Uterus (tissue), 4 donors: ENCODE measurements around the gene ACTA2. TPM values are rescaled to one million over a fixed set of nuclear protein-coding genes. Genes with fewer than 3 reads are reported as not detected.

ENCODE experiments used
- DNase-seq, 2 donors: peaks; one replicate each; pipeline ENCODE4 v3.0.0-alpha.2; 2019 to 2020
- H3K27ac ChIP-seq, 2 donors: fragments of 200-600 bp; sonication (generic); 1 replicate in 1 of 2; 2 replicates in 1 of 2; pipeline ENCODE4 v1.5.1; 2016 to 2018
- H3K27me3 ChIP-seq, 2 donors: fragments of 200-600 bp; sonication (generic); one replicate each; pipeline ENCODE4 v1.5.1; 2018 to 2019; ENCODE audit warnings: control low read depth in 1 of 2
- H3K36me3 ChIP-seq, 2 donors: fragments of 200-600 bp; sonication (generic); one replicate each; pipeline ENCODE4 v1.5.1; 2019; ENCODE audit warnings: control low read depth in 1 of 2
- H3K4me1 ChIP-seq, 2 donors: fragments of 200-600 bp; sonication (generic); one replicate each; pipeline ENCODE4 v1.5.1; 2018 to 2019; ENCODE audit warnings: control low read depth in 1 of 2
- H3K4me3 ChIP-seq, 2 donors: fragments of 200-600 bp; sonication (generic); 1 replicate in 1 of 2; 2 replicates in 1 of 2; pipeline ENCODE4 v1.5.1; 2018 to 2019; ENCODE audit warnings: mild to moderate bottlenecking in 1 of 2
- H3K9me3 ChIP-seq, 2 donors: fragments of 200-600 bp; sonication (generic); one replicate each; pipeline ENCODE4 v1.5.1; 2019; ENCODE audit warnings: control low read depth in 1 of 2
- POLR2A ChIP-seq, 2 donors: fragments of 450-650 bp; IDR thresholded peaks; one replicate each; pipeline ENCODE4 v1.6.1; 2016; ENCODE audit warnings: antibody characterized with exemption in 2 of 2, mild to moderate bottlenecking in 1 of 2, moderate library complexity in 1 of 2
- intact Hi-C: fragments of 100-400 bp; cut with DNase I; formaldehyde crosslinking; loops from one replicate; pipeline ENCODE4 v1.15.1; 2023; ENCODE audit warnings: low total_unique reads
- total RNA-seq, 4 donors: library from RNA; depleted of rRNA in 3 of 4; stranded (reverse); fragments of >200 nt in 3 of 4; gene quantifications; one replicate each; pipeline versions ENCODE4 v1.1.0 to v1.2.4, GENCODE V29; 2014 to 2023
- TF ChIP-seq, protein P1 (sequence below), 4 experiments: fragments of 200-600 bp in 2 of 4; fragments of 450-650 bp in 2 of 4; sonication (generic) in 2 of 4; IDR thresholded peaks; one replicate each; pipeline ENCODE4 v1.5.1; 2016 to 2019; ENCODE audit warnings: antibody characterized with exemption in 4 of 4, mild to moderate bottlenecking in 2 of 4, moderate library complexity in 1 of 4
- donor health status: DM: yes; HTN: yes; CAD: no.

Gene ACTA2
- total RNA-seq, 4 donors from 2014 or later, result 2,685 to 5,347 (median 3,837) TPM

DNA sequence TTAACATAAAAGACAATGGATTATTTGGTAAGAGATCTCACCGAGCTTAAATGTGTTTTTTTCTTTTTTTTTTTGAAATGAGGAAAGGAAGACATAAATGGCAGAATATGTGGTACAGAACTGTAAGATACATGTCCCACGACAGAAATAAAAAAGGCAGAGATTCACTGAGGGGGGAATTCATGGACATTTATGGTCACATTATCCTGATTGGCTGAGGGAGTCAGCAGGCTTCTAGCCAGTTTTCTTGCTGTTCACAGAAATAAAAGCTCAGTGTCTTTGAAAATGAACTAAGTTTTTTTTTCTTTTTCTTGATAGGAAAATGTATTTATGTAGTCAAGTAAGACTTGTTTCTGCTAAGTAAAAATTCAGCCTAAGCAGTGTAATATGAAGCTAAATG lies 29.8 kb upstream of the ACTA2 start:
- DNase-seq, result peak; percentile 39 to 77
- Histone ChIP-seq H3K27me3 (no peaks in the 10 kb centered on the region), H3K27ac (peak overlapping the region; percentile 83 to 99), H3K36me3 (no peaks in the 10 kb centered on the region), H3K9me3 (no peaks in the 10 kb centered on the region), H3K4me3 (peak overlapping the region in 1 of 2 donors; percentile 6), H3K4me1 (peaks cover 16 to 33% of the 10 kb centered on the region in 2 donors)
- intact Hi-C loops, result no loop called here
- TF ChIP-seq POLR2A (IDR thresholded peaks at IDR 0.05), result peak in 1 of 2 donors; percentile 66
- TF ChIP-seq, protein P1, sequence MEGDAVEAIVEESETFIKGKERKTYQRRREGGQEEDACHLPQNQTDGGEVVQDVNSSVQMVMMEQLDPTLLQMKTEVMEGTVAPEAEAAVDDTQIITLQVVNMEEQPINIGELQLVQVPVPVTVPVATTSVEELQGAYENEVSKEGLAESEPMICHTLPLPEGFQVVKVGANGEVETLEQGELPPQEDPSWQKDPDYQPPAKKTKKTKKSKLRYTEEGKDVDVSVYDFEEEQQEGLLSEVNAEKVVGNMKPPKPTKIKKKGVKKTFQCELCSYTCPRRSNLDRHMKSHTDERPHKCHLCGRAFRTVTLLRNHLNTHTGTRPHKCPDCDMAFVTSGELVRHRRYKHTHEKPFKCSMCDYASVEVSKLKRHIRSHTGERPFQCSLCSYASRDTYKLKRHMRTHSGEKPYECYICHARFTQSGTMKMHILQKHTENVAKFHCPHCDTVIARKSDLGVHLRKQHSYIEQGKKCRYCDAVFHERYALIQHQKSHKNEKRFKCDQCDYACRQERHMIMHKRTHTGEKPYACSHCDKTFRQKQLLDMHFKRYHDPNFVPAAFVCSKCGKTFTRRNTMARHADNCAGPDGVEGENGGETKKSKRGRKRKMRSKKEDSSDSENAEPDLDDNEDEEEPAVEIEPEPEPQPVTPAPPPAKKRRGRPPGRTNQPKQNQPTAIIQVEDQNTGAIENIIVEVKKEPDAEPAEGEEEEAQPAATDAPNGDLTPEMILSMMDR (IDR thresholded peaks at IDR 0.05), result no peak

DNA sequence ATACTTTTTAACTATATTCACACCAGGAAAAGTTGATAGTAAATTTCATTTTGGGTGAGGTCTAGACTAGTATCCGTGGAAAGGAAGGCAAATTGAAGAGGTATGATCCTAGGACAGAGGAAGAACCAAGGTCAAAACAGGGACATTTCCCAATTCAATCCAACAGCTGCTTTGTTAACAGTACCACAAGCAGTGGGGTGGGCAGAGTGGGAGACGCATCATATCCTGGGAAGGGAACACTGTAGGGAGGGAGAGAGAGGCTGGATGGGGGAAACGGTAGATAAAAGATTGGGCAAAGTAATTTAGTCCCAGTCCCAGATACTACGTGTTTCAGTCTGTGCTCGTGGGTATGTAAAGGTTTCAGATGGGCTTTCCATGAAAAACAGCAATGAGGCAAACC lies 28.9 kb upstream of the ACTA2 start:
- no peak for DNase-seq
- intact Hi-C loops, result no loop called here
- Histone ChIP-seq H3K4me3 (no peak overlapping the region), H3K4me1 (peaks cover 16 to 33% of the 10 kb centered on the region in 2 donors), H3K27me3 (no peaks in the 10 kb centered on the region), H3K9me3 (no peaks in the 10 kb centered on the region), H3K36me3 (no peaks in the 10 kb centered on the region), H3K27ac (peak overlapping the region; percentile 83 to 99)
- TF ChIP-seq, protein P1 (IDR thresholded peaks at IDR 0.05), result no peak
- no peak for TF ChIP-seq POLR2A (IDR thresholded peaks at IDR 0.05)

DNA sequence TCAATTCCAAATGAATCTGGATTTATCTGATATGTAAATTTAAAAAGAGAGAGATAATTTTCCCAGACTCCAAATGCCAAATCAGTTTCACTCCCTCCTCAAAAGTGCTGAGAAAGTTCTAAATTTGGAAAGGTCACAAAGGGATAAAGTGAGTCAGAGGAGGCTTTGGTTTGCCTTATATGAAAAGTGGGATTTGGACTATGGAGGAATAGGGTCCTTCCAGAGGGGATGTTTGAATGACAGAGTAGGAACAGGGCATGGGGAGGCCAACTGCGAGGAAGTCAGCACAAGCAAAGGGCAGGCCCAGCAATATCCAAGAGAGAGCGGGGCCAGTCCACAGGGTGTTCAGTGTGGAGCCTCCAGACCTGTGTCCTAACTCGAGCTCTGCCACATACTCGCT lies 28.2 kb upstream of the ACTA2 start:
- intact Hi-C loops, result no loop called here
- Histone ChIP-seq H3K4me3 (no peak overlapping the region), H3K36me3 (no peaks in the 10 kb centered on the region), H3K9me3 (no peaks in the 10 kb centered on the region), H3K27ac (peak overlapping the region; percentile 83 to 99), H3K4me1 (peaks cover 16 to 33% of the 10 kb centered on the region in 2 donors), H3K27me3 (no peaks in the 10 kb centered on the region)
- DNase-seq, result no peak
- TF ChIP-seq, protein P1 (IDR thresholded peaks at IDR 0.05), result no peak

DNA sequence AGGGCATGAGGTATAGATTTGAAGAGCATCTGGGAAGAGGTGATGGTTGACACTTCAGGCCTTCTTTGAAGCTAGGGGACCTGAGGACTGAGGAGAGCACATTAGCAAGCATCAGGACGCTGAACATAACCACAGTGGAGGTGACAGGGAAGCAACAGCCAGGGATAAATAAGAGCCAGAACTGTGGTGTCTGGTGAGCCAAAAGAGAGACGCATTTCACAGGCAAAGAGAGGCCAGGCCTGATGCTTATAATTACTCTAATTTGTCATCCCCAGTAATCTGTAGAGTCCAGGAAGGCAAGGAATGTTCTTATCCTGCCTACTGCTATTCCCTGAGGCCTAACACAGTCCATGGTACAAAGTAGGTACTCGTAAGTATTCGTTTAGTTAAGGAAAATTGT lies 27.7 kb upstream of the ACTA2 start:
- TF ChIP-seq, protein P1 (IDR thresholded peaks at IDR 0.05), result no peak
- TF ChIP-seq POLR2A (IDR thresholded peaks at IDR 0.05), result no peak
- DNase-seq, result no peak
- Histone ChIP-seq H3K4me1 (peaks cover 10 to 33% of the 10 kb centered on the region in 2 donors), H3K9me3 (no peaks in the 10 kb centered on the region), H3K4me3 (no peak overlapping the region), H3K27ac (peak overlapping the region; percentile 83 to 99), H3K36me3 (no peaks in the 10 kb centered on the region), H3K27me3 (no peaks in the 10 kb centered on the region)
- intact Hi-C loops, result no loop called here

DNA sequence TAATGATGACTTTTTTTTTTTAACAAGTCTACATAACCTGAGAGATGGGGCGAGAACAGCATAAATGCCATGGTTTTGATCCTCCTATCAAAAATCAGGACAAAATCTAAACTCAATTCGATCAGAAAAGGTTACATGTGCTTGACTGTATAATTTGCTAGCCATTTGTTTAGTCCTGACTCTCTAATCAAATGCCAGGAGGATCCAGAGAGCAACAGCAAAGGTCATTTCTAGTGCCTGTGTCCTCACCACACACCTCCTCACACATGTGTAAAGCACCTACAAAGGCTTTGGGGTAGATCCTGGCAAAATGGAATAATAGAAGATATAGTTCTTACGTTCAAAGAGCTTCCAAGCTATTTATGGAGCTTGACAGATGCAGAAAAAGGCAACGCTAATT lies 27.0 kb upstream of the ACTA2 start:
- Histone ChIP-seq H3K36me3 (no peaks in the 10 kb centered on the region), H3K4me1 (peaks cover 10 to 30% of the 10 kb centered on the region in 2 donors)

More for the DNA sequence above, 27.0 kb upstream of the ACTA2 start:
- DNase-seq, result no peak
- H3K4me3 ChIP-seq, result no peak overlapping the region
- H3K9me3 ChIP-seq, result no peaks in the 10 kb centered on the region
- intact Hi-C loops, result no loop called here
- TF ChIP-seq, protein P1 (IDR thresholded peaks at IDR 0.05), result no peak
- TF ChIP-seq POLR2A (IDR thresholded peaks at IDR 0.05), result no peak
- no peaks in the 10 kb centered on the region for H3K27me3 ChIP-seq
- H3K27ac ChIP-seq, result peak overlapping the region; percentile 83 to 99
